Natural killer cell (primary cell): Measurements from ENCODE around the gene TACC2. TPM values are rescaled to one million over a fixed set of nuclear protein-coding genes. Genes with fewer than 3 reads are reported as not detected.

Experiments
- ATAC-seq, 3 donors: fragments of 150-1000 bp in 2 of 3; fragments of 200-7000 bp in 1 of 3; cut with Tn5 transposase; 1 replicate in 1 of 3; 2 replicates in 2 of 3; pipeline ENCODE4 v1.10.0; 2021; ENCODE audit warnings: mild to moderate bottlenecking in 2 of 3, moderate library complexity in 2 of 3
- DNase-seq, 2 donors: peaks; one replicate each; pipeline versions ENCODE4 v3.0.0 to v3.0.0-alpha.2; 2013 to 2021; ENCODE audit warnings: mixed read lengths in 1 of 2
- H3K27ac ChIP-seq: one replicate; pipeline ENCODE4 v1.5.1; 2013; ENCODE audit warnings: mild to moderate bottlenecking, low read length
- H3K27me3 ChIP-seq: one replicate; pipeline ENCODE4 v1.6.1; 2013; ENCODE audit warnings: low read length; ENCODE audit not compliant: control insufficient read depth, insufficient read depth
- H3K36me3 ChIP-seq: one replicate; pipeline ENCODE4 v1.6.1; 2013; ENCODE audit warnings: low read length; ENCODE audit not compliant: control insufficient read depth, insufficient read depth
- H3K4me1 ChIP-seq: one replicate; pipeline ENCODE4 v1.6.1; 2013; ENCODE audit warnings: low read length; ENCODE audit not compliant: control insufficient read depth, insufficient read depth
- H3K4me3 ChIP-seq: one replicate; pipeline ENCODE4 v1.5.1; 2013; ENCODE audit warnings: low read length
- H3K9me3 ChIP-seq: one replicate; pipeline ENCODE4 v1.6.1; 2013; ENCODE audit warnings: low read length; ENCODE audit not compliant: control insufficient read depth, insufficient read depth
- H3K27ac Mint-ChIP-seq, 2 donors: one replicate each; pipeline ENCODE4 v1.8.0; 2022; ENCODE audit warnings: mild to moderate bottlenecking in 2 of 2, mixed read lengths in 2 of 2, moderate library complexity in 1 of 2
- H3K27me3 Mint-ChIP-seq, 2 donors: one replicate each; pipeline ENCODE4 v1.8.0; 2022; ENCODE audit warnings: low read depth in 2 of 2, mixed read lengths in 2 of 2
- H3K36me3 Mint-ChIP-seq: one replicate; pipeline ENCODE4 v1.8.0; 2022; ENCODE audit warnings: mixed read lengths
- H3K4me1 Mint-ChIP-seq, 2 donors: one replicate each; pipeline ENCODE4 v1.8.0; 2022; ENCODE audit warnings: mixed read lengths in 2 of 2
- H3K4me3 Mint-ChIP-seq: one replicate; pipeline ENCODE4 v1.8.0; 2022; ENCODE audit warnings: mild to moderate bottlenecking, moderate library complexity, mixed read lengths
- H3K9me3 Mint-ChIP-seq, 2 donors: one replicate each; pipeline ENCODE4 v1.8.0; 2022; ENCODE audit warnings: mixed read lengths in 2 of 2
- CTCF ChIP-seq: fragments of 200-600 bp; IDR thresholded peaks from one replicate; pipeline ENCODE4 v1.8.0; 2022; ENCODE audit warnings: antibody characterized with exemption
- WGBS: methylation state at CpG from one replicate; pipeline ENCODE4 v1.1.7; 2013; ENCODE audit warnings: missing lambda C conversion rate; ENCODE audit not compliant: insufficient coverage; 5-methylcytosine and 5-hydroxymethylcytosine counted together
- intact Hi-C: fragments of 100-400 bp; cut with micrococcal nuclease; formaldehyde crosslinking; loops from one replicate; pipeline ENCODE4 v1.14.2; 2022
- total RNA-seq, 4 donors: library from RNA; stranded (reverse); fragments of 120-200 nt in 1 of 4; gene quantifications; one replicate each; pipeline versions ENCODE4 v1.2.3 to v1.2.4, GENCODE V29; 2013 to 2022

Gene TACC2
- total RNA-seq, 3 donors from 2014 or later (not counting 1 experiment from before 2014, with no cell fraction given), result not detected

DNA sequence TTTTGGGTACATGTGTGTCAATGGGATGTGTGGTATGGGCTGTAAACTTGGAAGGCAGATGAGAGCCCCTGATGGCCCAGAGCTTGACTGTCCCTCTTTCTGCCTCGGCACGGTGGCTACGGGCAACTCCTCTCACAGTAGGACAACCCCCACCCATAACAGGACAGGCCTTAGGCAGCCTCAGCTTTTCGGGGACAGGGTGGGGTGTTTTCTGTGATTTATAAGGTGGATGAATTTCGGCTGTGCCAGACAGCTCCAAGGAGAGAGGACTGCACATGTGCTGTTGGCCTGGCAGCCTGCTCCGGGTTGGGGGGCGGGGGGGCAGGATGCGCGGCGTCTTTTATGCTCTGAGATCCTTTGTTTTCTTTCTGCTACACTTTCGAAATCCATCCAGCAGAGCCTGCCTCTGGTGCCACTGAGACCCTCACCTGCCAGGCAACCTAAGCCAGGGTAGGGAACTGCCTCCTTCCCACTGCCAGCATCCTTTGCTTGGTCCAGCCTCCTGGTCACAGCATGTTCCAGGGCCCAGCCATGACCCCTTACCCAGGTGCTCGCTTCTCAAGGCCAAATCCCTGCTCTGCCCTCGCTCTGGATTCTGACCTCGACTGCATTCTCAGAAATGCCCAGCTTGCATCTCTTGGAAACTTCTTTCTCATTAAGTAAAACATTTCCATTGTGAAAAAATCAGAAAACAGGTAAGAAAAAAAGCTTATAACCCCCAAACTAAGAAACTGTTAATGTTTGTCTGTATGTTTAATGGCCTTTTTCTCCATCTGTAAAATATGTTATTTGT lies 266.7 kb downstream of the TACC2 start:
- Mint-ChIP-seq H3K4me1 (no peaks in the 10 kb centered on the region), H3K27me3 (peaks cover 6 to 11% of the 10 kb centered on the region in 2 donors), H3K9me3 (no peaks in the 10 kb centered on the region), H3K27ac (no peak overlapping the region), H3K4me3 (no peak overlapping the region), H3K36me3 (no peaks in the 10 kb centered on the region)
- H3K4me3 ChIP-seq, result no peak overlapping the region
- H3K4me1 ChIP-seq, result no peaks in the 10 kb centered on the region
- ATAC-seq, result no peak
- H3K36me3 ChIP-seq, result no peaks in the 10 kb centered on the region
- no peak for DNase-seq
- intact Hi-C loops, result no loop called here
- no peaks in the 10 kb centered on the region for H3K9me3 ChIP-seq
- no peak overlapping the region for H3K27ac ChIP-seq
- WGBS, result 88% methylated on average over 11 of the region's 14 CpGs
- no peak for TF ChIP-seq CTCF
- H3K27me3 ChIP-seq, result no peaks in the 10 kb centered on the region

- 95% methylated on average over 3 of the region's 3 CpGs for WGBS
- Mint-ChIP-seq H3K27me3 (peaks cover 8 to 15% of the 10 kb centered on the region in 2 donors), H3K27ac (no peak overlapping the region), H3K4me3 (no peak overlapping the region), H3K9me3 (peaks cover 0 to 2% of the 10 kb centered on the region in 2 donors), H3K36me3 (peaks cover 4% of the 10 kb centered on the region), H3K4me1 (no peaks in the 10 kb centered on the region)
- Histone ChIP-seq H3K9me3 (no peaks in the 10 kb centered on the region), H3K4me1 (no peaks in the 10 kb centered on the region), H3K36me3 (no peaks in the 10 kb centered on the region), H3K27ac (no peak overlapping the region), H3K27me3 (no peaks in the 10 kb centered on the region), H3K4me3 (no peak overlapping the region)
- intact Hi-C loops, result no loop called here
- TF ChIP-seq CTCF, result no peak
- DNase-seq (no peak), ATAC-seq (no peak)
Observed at GRCh38 chr10:122257041-122257440, 268.1 kb downstream of the TACC2 start.

DNA sequence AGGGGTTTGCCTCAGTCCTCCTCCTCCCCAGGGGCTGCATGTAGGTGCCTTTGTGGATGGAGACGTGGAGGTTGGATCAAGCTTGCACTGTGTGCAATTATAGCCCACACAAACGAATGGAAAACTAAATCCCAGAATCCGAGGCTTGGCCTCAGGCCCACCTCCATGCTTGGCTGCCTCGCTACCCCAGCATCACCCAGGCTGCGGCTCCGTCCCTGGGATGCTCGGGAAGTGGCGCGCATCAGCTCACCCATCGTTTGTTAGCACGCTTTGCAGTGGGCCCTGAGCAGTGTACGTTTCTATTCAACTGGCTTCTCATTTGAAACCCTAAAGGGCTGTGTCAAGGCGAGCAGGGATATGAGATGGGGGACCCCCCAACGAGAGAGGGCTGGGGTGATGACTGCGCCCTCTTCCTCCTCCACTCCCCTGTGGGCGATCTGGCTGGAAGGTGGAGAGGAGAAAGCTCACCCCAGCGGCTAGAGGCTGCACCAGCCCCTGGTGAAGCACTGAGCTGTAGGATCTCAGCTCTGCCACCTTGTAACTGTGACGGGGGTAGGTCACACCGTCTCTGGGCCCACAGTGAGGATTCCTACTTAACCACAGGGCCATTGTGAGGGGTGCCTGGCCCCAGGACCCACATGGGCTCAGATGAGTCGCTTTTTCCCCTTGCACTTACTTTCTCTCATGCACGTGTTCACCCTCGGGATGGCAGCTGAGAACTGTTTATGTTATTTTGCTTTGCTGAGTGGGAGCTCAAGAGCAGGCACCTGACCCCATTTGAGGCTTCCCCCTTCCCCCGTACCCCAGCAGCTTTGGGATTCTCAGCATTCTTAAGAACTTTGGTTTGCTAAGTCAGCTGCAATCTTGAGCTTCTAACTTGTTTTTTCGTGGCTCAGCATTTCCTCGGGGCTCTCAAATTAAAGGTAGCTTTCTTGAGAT lies 269.4 kb downstream of the TACC2 start:
- Histone ChIP-seq H3K27ac (no peak overlapping the region), H3K36me3 (no peaks in the 10 kb centered on the region), H3K9me3 (no peaks in the 10 kb centered on the region), H3K27me3 (no peaks in the 10 kb centered on the region), H3K4me1 (no peaks in the 10 kb centered on the region), H3K4me3 (no peak overlapping the region)
- Mint-ChIP-seq H3K36me3 (peaks cover 8% of the 10 kb centered on the region), H3K4me1 (no peaks in the 10 kb centered on the region), H3K9me3 (peaks cover 0 to 7% of the 10 kb centered on the region in 2 donors), H3K27ac (no peak overlapping the region), H3K27me3 (peaks cover 13 to 24% of the 10 kb centered on the region in 2 donors), H3K4me3 (no peak overlapping the region)
- WGBS, result 77% methylated on average over 21 of the region's 25 CpGs
- ATAC-seq (no peak), DNase-seq (no peak)
- no peak for TF ChIP-seq CTCF
- intact Hi-C loops, result no loop called here
